Hepatocyte (in vitro differentiated cells): ENCODE results near the gene USP47.

Experiments used
- CTCF ChIP-seq: fragments of 200-600 bp; sonication (generic); IDR thresholded peaks from 2 replicates; pipeline ENCODE4 v1.5.1; 2016; ENCODE audit warnings: antibody characterized with exemption, mild to moderate bottlenecking; ENCODE audit not compliant: poor library complexity
- EZH2 ChIP-seq: fragments of 200-600 bp; sonication (generic); IDR thresholded peaks from 2 replicates; pipeline ENCODE4 v1.6.1; 2016; ENCODE audit warnings: antibody characterized with exemption, mild to moderate bottlenecking, borderline replicate concordance
- EZH2phosphoT487 ChIP-seq: fragments of 200-600 bp; sonication (generic); IDR thresholded peaks from one replicate; pipeline ENCODE4 v1.6.1; 2018; ENCODE audit warnings: antibody characterized with exemption, mild to moderate bottlenecking, low read depth, moderate library complexity; ENCODE audit not compliant: unreplicated experiment, severe bottlenecking

GRCh38 chr11:11865449-11865848 is 23.7 kb downstream of the USP47 start:
- TF ChIP-seq CTCF (no peak), EZH2phosphoT487 (no peak), EZH2 (no peak)
